HG03571 (cell line): Measurements from ENCODE around the gene OGFR.

Source experiments
- ATAC-seq: cut with Tn5 transposase; IDR thresholded peaks from one replicate; pipeline ENCODE4 v1.9.1; 2021; ENCODE audit not compliant: unreplicated experiment

OGFR gene

DNA sequence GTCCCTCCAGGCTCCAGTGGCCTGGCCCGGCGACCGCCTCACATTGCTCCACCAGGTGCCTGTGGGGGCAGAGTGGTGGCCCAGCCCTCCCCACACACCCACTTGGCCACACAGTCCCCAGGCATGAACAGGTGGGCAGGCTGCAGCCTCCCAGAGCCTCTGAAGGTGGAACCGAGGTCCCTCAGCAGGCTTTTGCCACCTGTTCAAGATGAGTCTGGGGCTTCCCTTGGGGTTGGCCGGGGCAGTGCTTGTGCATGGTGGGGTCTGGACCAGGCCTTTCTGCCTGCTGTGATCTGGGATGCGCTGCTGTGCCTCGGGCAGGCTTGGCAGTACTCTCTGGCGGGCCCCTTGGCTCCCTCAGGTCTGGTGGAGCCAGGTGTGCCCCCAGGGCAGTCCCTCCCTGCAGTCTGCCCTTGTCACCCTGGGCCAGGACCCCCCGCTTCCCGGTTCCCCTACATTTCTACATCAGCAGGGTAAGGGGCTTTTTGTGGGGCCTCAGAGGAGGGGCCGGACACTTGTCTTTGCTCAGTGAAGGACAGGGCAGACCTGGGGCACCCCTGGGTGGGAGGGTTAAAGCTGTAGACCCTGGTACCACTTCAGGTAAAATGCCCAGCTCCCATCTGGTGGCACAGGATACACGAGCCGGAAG, 9.5 kb downstream of the OGFR start:
- ATAC-seq, result no peak

DNA sequence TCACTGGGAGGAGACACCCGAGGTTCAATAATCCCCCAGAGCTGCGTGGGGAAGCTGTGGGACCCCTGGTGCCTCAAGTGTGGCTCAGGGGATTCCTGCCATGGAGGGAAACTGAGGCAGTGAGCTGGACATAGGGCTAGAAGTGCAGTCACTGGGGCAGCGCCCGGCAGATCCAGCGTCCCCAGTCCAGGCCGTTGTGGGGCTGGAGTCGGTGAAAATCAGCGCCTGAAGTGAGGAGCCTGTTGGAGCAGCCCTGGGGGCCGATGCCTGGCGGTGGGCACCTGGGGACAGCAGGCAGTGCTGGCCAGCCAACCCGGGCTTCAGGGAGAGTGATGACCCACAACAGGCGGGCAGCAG, 10.1 kb downstream of the OGFR start:
- no peak for ATAC-seq

DNA sequence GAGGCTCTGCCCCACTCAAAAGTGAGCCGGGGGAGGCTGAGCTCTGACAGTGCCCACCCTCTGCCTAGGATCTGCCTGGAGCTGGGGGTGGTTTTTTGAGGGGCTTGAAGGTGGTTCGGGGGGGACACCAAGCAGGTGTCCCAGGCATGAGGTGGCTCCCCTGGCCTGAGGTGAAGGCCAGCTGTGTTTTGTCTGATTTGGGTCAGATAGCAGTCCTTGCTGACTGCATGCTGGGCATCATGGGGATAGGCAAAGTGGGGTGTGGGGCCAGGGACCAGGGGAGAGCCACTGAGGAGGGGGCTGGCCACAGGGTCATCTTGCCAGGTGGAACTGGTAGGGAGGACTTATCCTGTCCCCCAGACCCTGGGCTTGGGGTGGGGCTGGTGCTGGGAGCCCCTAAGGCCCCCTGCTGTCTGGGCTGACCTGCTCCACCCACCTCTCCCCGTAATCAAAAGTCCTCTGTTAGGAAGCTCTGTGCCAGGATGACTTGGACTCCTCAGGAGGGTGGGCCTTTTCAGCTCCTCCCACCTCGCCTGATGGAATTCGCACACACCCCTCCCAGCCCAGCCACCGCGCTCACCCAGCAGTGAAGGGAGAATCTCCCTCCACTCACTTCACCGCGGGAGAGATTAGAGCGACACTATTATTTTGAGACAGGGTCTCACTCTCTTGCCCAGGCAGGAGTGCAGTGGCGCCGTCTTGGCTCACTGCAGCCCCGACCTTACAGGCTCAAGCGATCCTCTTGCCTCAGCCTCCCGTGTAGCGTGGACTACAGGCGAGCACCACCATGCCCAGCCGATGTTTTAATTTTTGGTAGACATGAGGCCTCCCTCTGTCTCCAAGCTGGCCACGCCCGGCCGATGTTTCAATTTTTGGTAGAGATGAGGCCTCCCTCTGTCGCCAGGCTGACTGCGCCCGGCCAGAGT, 10.7 kb downstream of the OGFR start:
- no peak for ATAC-seq

DNA sequence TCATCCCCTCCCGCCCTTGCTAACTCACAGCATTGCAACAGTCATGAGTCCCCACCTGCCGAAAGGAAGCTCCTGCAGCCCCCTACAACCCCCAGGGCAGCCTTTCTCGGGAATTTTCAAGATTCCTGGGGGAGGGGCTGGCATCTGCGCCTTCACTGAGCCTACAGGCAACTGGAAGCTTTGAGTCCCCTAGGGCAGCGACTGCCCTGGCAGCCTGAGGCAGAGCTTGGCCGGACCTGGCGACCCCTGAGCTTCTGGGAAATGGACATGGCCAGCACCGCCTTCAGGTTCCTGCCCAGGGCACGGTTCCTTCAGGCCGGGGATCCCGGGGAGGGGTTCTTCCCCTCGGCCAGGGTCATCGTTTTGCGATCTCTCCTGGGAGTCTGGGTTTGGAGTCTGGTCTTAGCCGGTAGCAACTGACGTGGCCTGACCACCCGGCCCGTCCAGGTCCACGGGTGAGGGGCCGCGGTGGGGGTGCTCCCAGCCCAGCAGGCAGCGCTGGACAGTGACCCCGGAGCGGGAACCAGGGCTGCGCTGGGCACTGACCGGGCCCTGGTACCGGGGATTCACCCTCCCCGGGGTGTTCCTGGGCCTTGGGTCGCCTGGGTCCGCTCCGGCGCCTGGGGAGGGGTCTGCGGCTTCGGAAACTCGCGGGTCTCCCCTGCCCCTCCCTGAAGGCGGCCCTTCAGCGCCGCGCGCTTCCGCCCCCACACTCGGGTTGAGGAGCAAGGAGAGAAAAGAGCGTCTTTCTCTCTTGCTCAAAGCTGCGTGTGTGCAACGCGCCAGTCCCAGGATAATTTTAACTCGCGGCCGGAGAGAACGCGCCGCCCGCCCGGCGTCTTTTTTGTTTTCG, 11.6 kb downstream of the OGFR start:
- no peak for ATAC-seq

DNA sequence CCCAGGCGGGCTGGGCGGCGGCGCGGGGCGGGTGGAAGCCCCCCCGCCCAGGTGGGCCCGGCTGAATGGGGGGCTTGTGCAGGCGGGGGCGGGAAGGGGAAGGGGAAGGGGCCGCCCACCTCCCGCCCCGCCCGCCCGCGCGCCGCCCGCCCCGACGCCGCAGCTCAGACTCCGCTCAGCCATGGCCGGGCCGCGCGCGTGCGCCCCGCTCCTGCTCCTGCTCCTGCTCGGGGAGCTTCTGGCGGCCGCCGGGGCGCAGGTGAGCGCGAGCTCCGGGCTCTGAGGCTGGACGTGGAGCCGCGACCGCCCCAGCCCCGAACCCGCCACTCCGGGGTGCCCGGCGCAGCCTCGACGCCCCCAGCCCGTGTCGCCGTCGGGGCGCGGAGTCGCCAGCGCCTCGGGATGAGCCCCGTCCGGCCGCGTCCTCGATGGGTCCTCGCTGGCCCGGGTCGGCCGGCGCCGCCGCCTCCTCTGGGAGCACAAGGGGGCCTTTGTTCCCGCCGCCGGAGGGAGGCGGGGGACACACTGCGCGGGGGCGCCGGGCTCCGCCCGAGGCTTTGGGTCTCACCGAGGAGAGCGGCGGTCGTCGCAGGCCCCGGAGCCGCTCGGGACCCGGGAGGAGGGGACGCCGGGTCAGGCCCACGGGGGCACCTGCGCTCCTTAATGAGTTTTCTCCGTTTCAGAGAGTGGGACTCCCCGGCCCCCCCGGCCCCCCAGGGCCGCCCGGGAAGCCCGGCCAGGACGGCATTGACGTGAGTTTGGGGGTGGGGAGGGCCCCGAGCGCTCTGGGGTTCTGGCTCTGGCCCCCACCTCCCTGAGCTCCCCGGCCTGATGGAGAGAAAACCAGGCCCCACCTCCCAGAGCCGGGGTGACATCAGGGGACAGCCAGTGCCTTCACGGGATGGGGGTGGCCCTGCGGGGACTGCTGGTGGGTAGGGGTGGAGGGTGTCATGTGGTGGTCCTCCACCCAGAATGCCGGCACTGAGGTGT, 12.5 kb downstream of the OGFR start, which contains the start of gene COL9A3:
Gene COL9A3, plus strand, starts transcription at position 167 of the 990 bp plus-strand sequence. Its CDS starts 15 bp downstream, at position 182.
- no peak for ATAC-seq

DNA sequence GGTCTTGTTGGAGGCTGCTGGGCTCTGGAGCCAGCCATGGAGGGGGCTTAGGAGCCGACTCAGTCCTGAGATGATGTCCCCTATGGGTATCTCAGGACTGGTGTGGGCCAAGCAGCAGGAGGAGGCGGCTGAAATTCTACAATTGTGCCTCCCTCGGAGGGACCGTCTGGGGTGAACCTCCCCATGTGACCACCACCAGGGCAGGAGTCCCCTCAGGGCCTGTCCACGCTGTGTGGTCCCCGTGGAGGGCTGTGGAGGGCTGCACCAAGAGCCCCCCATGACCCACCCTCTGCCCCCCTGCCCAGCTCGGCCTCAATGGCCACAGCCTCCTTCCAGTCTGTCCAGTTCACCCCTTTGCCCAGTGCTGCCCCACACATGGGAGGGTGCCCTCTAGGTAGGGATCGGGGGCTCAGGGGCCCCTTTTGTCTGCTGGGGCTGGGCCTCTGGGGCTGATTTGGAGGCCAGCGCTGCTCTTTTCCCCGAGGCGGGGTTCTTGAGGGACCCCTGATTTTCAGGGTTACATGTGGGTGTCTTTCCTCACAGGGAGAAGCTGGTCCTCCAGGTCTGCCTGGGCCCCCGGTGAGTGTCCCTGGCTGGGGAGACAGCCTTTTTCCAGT, 13.4 kb downstream of the OGFR start:
- ATAC-seq, result no peak

DNA sequence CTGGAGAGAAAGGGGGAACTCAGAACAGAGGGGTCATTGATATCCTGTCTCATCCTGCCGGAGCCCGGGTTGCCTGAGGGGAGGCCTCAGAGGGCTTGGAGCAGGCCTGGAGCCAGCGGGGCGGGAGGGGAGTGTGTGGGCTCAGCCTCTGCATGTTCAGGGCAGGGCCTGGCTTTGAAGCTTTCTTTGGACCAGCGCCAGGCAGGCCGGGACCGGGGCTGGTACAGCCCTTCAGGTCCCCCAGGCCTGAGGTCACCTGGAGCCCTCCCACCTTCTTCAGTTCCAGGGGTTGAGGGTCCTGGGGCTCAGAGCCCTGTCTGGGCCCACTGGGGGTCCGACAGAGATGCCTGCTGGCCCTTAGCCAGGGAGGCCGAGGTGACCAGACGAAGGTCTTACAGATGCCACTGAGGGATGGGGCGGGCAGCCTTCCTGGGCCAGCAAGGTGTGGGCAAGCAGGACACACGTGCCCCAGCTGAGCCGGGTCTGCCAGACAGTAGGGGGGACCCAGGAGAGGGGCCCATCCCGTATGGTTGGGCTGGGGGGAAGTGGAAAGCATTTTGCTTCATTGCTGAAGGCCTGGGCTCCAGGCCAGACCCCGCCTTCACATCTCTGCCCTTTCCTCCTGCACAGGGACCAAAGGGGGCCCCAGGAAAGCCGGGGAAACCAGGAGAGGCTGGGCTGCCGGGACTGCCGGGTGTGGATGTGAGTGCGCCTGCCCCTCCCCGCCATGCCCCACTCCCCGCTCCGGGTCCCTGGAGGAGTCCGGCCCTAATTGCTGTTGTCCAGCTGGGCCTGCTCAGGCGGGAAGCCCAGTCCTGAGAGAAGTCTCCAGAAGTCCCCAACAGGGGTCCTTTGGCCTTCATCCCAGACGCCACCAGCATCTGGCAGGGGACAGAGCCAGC, 14.2 kb downstream of the OGFR start:
- ATAC-seq, result no peak

DNA sequence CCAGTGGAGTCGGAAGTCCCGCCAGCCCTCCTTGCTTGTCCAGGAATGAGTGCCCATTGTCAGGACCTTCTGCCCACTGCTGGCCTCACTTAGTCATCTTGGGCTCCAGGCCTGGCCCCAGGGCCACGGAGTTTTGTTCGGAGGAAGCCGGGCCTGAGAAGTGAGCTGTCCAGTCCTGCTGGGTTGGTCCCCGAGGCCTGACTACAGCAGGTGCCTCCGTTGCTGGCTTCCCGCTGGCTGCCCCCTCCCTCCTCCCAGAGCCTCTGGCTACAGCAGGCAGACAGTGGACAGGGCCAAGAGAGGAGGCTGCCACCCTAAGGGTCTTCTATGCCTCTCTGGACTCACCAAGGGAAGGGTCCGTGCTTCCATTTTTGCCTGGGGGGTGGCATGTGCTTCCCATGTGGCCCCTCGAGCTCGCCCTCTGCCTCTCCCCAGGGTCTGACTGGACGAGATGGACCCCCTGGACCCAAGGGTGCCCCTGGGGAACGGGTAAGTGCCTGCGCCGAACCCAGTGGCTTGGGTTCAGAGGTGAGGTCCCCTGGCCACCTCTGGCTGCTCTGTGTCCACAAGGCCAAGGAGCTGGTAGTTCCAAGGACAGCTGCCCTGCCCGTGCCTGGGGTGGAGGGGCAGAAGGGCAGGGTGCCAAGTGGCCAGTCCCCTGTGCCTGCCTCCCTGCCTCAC, 15.0 kb downstream of the OGFR start:
- no peak for ATAC-seq

DNA sequence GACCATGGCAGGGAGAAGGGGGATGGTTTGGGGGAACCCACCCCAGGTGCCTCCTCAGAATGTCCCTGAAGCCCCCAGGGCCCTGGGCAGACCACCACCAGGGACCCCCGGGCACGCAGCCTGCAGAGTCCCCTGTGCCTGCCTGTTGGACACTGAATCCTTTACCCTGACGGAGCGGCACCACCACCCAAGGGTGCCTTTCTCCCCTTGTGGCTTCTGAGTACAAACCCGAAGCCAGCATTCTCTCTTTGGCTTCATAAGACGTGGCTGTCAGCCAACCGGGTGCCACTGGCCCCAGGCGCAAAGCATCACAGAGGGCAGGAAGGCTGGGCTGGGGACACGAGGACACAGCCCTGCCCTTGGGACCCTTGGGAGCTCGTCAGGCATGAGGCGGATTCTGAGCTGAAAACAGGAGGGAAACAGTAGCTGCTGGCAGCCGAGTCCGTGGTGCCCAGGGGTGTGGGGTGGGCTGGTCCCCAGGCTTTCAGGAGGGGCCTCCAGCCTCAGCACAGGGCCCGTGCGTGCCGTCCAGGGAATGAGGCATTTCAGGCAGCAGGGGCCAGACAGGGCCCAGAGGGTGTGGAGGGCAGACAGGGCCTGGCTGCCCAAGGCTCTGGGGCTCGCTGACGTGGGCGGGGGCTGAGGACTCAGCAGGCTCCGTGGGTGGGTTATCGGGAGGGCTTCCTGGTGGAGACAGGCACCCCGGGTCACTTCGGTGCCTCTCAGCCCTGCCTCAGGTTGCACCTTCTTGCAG, 15.8 kb downstream of the OGFR start:
- ATAC-seq, result no peak

DNA sequence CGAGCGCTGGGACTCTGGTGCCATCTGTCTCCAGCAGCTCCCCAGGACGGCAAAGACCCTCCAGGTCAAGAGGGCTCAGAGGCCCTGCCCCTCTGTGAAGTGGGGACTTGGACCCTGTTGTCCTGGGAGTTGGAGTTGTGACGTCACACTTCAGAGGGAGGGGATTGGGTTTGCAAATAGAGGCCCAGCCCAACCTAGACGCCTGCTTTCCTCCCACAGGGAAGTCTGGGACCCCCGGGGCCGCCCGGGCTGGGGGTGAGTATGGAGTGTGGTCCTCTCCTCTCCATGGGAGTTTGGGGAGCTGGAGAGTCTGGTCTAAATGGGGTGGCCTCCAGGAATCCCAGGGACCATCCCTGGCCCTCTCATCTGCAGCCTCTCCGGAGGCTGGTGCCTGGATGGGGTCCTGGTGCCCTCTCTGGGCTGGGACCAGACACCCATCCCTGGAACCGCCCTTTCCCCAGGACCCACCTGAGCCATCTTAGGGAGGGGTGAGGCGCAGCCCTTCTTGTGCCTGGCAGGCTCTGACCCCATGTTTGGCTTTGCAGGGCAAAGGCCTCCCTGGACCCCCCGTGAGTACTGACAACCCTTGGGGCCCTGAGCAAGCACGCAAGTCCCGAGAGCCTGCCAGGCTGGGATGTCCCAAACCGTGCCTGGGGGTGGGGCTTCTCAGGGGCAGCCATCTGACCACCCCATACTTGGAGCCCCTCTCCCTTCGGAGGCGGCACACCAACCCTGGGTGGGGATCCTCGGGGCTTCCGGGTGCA, 16.5 kb downstream of the OGFR start:
- ATAC-seq, result no peak

DNA sequence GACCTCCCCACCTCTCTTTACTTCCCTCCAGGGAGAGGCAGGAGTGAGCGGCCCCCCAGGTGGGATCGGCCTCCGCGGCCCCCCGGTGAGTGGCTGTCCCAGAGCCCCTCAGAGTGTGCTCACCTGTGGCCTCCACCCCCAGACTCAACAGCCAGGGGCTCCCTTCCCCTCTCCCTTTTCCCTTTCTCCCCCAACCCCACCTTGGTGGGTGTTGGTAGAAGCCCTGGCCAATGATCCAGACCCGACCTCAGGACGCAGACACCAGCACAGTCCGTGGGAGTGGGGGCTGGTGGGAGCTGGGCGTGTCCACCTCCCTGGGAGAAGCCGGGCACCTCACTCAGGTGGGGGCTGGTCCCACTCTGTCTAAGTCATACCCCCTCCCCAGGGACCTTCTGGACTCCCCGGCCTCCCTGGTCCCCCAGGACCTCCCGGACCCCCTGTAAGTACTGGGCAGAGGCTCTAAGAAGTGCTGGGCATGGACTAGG, 17.1 kb downstream of the OGFR start:
- no peak for ATAC-seq

DNA sequence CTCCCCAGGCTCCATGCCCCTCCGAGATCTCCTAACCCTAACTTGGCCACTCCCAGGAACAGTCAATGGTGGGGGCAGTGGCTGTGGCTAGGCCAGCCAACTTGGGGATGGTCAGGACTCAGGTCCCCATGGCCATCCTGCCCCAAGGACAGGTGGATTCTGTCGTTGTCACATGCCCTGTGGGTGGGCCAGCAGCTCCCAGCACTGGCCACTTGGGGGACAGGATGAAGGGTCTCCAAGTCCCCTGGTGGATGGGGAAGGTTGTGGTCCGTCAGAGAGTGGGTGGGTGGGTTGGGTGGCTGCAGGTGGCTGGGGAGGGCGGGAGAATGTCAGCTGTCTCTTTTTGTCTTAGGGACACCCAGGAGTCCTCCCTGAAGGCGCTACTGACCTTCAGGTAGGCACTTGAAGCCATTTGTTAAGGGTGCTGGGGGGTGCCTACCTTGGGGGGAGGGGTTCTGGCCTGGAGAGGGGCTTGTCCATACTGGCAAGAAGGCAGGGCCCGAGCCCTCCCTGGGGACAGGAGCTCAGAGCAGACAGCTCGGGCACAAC, 17.7 kb downstream of the OGFR start:
- ATAC-seq, result no peak

DNA sequence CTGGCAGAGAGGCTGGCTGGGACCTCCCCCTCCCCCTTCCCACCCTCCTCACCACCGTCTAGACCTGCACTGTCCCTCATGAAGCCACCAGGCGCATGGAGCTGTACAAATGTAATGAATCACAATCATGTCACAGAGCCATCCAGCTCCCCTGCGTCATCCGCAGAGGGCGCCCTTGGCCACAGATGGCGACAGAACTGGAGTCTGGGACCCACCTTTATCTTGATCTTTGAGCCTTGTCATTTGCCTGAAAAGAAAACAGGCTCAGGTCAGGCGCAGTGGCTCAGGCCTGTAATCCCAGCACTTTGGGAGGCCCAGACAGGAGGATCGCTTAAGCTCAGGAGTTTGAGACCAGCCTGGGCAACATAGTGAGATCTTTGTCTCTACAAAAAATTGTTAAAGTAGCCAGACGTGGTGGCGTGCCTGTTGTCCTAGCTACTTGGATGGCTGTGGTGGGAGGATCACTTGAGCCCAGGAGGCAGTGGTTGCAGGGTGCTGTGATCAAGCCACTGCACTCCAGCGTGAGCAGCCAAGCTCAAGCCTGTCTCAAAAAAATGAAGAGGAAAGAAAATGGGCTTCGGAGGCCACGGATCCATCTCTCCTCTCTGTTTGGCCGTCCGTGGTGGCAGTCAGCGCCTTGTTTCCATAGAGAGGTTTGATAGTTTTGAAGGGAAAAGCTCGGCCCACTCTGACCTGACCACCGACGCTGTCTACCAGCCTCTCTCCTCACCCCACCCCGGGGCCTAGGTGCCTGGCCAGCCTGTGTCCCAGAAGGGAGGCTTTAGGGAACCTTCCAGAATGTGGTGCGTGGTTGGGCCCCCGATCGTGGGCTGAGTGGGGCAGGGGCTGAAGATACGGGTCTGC, 18.4 kb downstream of the OGFR start:
- ATAC-seq, result no peak

DNA sequence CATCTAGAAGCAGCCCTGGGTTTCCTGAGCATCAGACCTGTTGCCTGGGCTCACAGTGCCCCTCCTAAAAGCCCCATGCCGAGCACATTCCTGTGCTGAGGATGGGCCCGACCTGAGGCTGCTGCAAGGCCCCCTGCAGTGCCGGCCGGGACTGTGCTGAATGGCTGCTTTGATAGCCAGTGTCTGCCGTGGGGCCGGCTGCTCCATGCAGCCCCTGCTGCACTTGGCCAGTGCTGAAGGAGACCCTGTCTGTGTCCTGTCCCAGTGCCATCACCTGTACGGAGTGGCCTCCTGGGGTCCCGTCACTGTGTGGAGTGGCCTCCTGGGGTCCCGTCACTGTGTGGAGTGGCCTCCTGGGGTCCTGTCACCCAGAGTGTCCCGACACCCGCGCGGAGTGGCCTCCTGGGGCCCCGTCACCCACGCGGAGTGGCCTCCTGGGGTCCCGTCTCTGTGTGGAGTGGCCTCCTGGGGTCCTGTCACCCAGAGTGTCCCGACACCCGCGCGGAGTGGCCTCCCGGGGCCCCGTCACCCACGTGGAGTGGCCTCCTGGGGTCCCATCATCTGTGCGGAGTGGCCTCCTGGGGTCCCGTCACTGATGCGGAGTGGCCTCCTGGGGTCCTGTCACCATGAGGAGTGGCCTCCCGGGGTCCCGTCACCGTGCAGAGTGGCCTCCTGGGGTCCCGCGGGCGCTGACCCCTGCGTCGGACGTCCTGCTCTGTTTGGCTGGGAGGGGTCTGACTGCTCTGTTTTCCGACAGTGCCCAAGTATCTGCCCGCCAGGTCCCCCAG, 19.2 kb downstream of the OGFR start:
- ATAC-seq, result no peak
